MM.1S (cell line): ENCODE data around the gene TOM1L1.

Source experiments
- CTCF ChIP-seq: fragments of 300-600 bp; sonication (generic); IDR thresholded peaks from 2 replicates; pipeline ENCODE4 v1.5.1; 2016; ENCODE audit warnings: antibody characterized with exemption, low read length, mixed read lengths
- EZH2 ChIP-seq: fragments of 300-600 bp; sonication (generic); optimal IDR thresholded peaks from 2 replicates; pipeline ENCODE3; 2017; ENCODE audit warnings: low read depth, mild to moderate bottlenecking, antibody characterized with exemption, low read length, mixed read lengths

- TF ChIP-seq CTCF, result no peak
- no peak for TF ChIP-seq EZH2
These were observed 89.5 kb downstream of the TOM1L1 start for GRCh38 chr17:54990118-54990517.
